ENCODE measurements around the gene PIP5K1B. TPM values are rescaled to one million over a fixed set of nuclear protein-coding genes. Genes with fewer than 3 reads are reported as not detected.

Gene PIP5K1B
- total RNA-seq, 4 donors from 2014 or later: 0.63 to 1.6 (median 0.98) TPM

GRCh38 chr9:68957479-68957878, 252.4 kb downstream of the PIP5K1B start:
- intact Hi-C loops (cut with DNase I): no loop called here
- Histone ChIP-seq H3K36me3 (no peaks in the 10 kb centered on the region), H3K27ac (no peak overlapping the region), H3K4me3 (replicated peaks in 1 of 3) (no peak overlapping the region), H3K4me1 (no peaks in the 10 kb centered on the region), H3K9me3 (no peaks in the 10 kb centered on the region), H3K27me3 (no peaks in the 10 kb centered on the region)
- DNase-seq: no peak
- WGBS, 2 donors: 96% methylated on average over 1 of the region's 1 CpG
- no peak for TF ChIP-seq CTCF (IDR thresholded peaks at IDR 0.05)
- no peak for TF ChIP-seq POLR2A (IDR thresholded peaks at IDR 0.05)

- WGBS, 2 donors: 84 to 89% methylated on average over 4 of the region's 4 CpGs
- Histone ChIP-seq H3K4me1 (no peaks in the 10 kb centered on the region), H3K4me3 (replicated peaks in 1 of 3) (no peak overlapping the region), H3K27ac (no peak overlapping the region), H3K36me3 (no peaks in the 10 kb centered on the region), H3K9me3 (no peaks in the 10 kb centered on the region), H3K27me3 (no peaks in the 10 kb centered on the region)
- TF ChIP-seq POLR2A (IDR thresholded peaks at IDR 0.05): no peak
- no peak for TF ChIP-seq CTCF (IDR thresholded peaks at IDR 0.05)
- intact Hi-C loops (cut with DNase I): no loop called here
- DNase-seq: no peak
These were observed 256.5 kb downstream of the PIP5K1B start for GRCh38 chr9:68961587-68961986.

- intact Hi-C loops (cut with DNase I): no loop called here
- Histone ChIP-seq H3K27ac (no peak overlapping the region), H3K27me3 (no peaks in the 10 kb centered on the region), H3K4me3 (replicated peaks in 1 of 3) (no peak overlapping the region), H3K36me3 (no peaks in the 10 kb centered on the region), H3K9me3 (no peaks in the 10 kb centered on the region), H3K4me1 (no peaks in the 10 kb centered on the region)
- 86 to 88% methylated on average over 3 of the region's 3 CpGs for WGBS, 2 donors
- TF ChIP-seq POLR2A (IDR thresholded peaks at IDR 0.05): no peak
- no peak for TF ChIP-seq CTCF (IDR thresholded peaks at IDR 0.05)
- no peak for DNase-seq
These were observed 258.4 kb downstream of the PIP5K1B start for GRCh38 chr9:68963416-68963815.

- TF ChIP-seq POLR2A (IDR thresholded peaks at IDR 0.05): no peak
- TF ChIP-seq CTCF (IDR thresholded peaks at IDR 0.05): no peak
- 63 to 68% methylated on average over 3 of the region's 3 CpGs for WGBS, 2 donors
- intact Hi-C loops (cut with DNase I): no loop called here
- Histone ChIP-seq H3K9me3 (no peaks in the 10 kb centered on the region), H3K36me3 (no peaks in the 10 kb centered on the region), H3K4me1 (no peaks in the 10 kb centered on the region), H3K4me3 (replicated peaks in 1 of 3) (no peak overlapping the region), H3K27ac (no peak overlapping the region), H3K27me3 (no peaks in the 10 kb centered on the region)
- no peak for DNase-seq
These were observed 259.1 kb downstream of the PIP5K1B start for GRCh38 chr9:68964102-68964541.

- TF ChIP-seq POLR2A (IDR thresholded peaks at IDR 0.05): no peak
- TF ChIP-seq CTCF (IDR thresholded peaks at IDR 0.05): no peak
- Histone ChIP-seq H3K27ac (no peak overlapping the region), H3K27me3 (no peaks in the 10 kb centered on the region), H3K4me1 (no peaks in the 10 kb centered on the region), H3K36me3 (no peaks in the 10 kb centered on the region), H3K4me3 (replicated peaks in 1 of 3) (no peak overlapping the region), H3K9me3 (no peaks in the 10 kb centered on the region)
- intact Hi-C loops (cut with DNase I): no loop called here
- DNase-seq: no peak
- WGBS, 2 donors: 73 to 80% methylated on average over 3 of the region's 3 CpGs
These were observed 259.7 kb downstream of the PIP5K1B start for GRCh38 chr9:68964765-68965164.
